ENCODE measurements around the gene S100A2. TPM values are rescaled to one million over a fixed set of nuclear protein-coding genes. Genes with fewer than 3 reads are reported as not detected.

Gene S100A2
- total RNA-seq, 1 donor, result 3.3 TPM

DNA sequence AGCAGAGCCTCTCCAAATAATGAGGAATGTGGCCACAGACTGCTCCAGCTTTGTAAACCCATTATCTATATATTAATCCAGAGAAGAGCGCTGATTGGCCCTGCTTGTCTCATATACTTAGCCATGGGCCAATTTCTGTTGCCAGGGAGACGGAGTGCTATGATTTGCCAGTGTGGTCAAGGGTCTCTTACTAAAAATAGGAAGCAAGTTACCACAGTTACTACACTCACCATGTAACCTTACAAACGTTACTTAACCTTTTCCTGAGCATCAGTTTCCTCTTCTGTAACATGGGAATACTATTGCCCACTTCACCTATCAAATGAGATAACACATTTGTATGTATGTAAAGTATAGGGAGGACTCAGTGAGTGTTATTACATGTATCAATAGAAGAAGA lies 7.7 kb upstream of the S100A2 start:
- no peak for DNase-seq (ENCODE audit: low read depth)
- no peak overlapping the region for H3K4me3 ChIP-seq (ENCODE audit: low read depth, low read length)
- TF ChIP-seq, protein P1, sequence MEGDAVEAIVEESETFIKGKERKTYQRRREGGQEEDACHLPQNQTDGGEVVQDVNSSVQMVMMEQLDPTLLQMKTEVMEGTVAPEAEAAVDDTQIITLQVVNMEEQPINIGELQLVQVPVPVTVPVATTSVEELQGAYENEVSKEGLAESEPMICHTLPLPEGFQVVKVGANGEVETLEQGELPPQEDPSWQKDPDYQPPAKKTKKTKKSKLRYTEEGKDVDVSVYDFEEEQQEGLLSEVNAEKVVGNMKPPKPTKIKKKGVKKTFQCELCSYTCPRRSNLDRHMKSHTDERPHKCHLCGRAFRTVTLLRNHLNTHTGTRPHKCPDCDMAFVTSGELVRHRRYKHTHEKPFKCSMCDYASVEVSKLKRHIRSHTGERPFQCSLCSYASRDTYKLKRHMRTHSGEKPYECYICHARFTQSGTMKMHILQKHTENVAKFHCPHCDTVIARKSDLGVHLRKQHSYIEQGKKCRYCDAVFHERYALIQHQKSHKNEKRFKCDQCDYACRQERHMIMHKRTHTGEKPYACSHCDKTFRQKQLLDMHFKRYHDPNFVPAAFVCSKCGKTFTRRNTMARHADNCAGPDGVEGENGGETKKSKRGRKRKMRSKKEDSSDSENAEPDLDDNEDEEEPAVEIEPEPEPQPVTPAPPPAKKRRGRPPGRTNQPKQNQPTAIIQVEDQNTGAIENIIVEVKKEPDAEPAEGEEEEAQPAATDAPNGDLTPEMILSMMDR (IDR thresholded peaks at IDR 0.05; ENCODE audit: insufficient read depth, low read length), result no peak

DNA sequence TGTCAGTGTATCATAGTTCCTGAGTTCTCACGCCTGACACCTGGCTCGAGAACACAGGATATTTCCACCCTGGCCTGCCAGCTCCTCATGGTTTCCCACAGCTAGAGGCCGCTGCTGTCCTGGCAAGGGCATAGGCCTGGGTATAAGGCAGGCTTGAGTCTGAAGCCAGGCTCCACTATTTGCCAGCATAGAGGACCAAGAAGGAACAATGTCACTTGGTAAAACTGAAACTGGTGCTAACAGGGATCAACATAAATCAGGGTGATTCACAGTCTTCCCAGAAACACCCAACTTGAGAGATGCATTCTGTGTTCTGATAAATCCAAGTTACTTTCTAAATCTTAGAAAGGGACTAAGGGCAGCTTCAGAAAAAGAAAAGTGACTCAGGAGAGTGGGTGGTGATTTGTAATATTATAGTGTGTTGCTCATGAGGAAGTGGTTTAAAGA lies 6.9 kb upstream of the S100A2 start:
- peak overlapping the region; percentile 0 for H3K4me3 ChIP-seq (ENCODE audit: low read depth, low read length)
- TF ChIP-seq, protein P1 (IDR thresholded peaks at IDR 0.05; ENCODE audit: insufficient read depth, low read length), result peak; percentile 92
- peak; percentile 85 for DNase-seq (ENCODE audit: low read depth)

DNA sequence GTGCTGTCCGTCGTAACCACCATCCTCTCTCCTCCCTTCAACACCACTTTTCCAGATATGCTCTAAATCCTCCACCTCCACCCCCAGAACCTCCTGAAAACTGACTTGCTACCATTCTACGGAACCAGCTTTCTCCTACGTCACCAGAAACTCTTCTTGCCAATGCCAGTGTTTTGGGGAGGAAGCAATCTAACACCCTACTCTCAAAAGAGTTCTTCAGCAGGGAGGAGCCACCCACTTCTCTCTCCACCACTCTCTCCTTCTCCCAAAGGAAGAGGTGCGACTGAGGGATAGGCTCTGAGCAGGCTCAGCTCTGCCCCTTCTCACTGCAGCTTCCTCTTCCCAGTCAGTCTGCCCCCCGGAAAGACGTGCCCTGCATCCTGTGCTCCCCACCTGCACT lies 6.1 kb upstream of the S100A2 start:
- DNase-seq (ENCODE audit: low read depth), result no peak
- TF ChIP-seq, protein P1 (IDR thresholded peaks at IDR 0.05; ENCODE audit: insufficient read depth, low read length), result no peak
- no peak overlapping the region for H3K4me3 ChIP-seq (ENCODE audit: low read depth, low read length)

DNA sequence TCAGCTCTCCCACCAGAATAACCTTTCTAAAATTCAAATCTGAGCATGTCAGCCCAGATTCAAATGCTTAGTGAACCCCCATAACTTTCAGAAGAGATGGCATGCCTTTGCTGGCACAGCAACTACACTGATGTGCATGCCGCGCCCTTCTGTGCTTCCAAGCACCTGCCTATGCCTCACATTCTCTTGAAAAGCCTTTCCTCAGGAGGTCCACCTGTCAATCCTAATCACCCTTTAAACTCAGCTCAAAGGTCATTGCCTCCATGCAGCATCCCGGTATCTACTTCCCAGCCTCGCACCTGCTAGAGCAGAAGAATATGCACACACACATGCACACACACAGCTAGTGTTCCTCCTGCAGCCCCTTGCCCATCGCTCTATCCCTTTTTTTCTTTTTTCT lies 5.2 kb upstream of the S100A2 start:
- TF ChIP-seq, protein P1 (IDR thresholded peaks at IDR 0.05; ENCODE audit: insufficient read depth, low read length), result no peak
- DNase-seq (ENCODE audit: low read depth), result no peak

DNA sequence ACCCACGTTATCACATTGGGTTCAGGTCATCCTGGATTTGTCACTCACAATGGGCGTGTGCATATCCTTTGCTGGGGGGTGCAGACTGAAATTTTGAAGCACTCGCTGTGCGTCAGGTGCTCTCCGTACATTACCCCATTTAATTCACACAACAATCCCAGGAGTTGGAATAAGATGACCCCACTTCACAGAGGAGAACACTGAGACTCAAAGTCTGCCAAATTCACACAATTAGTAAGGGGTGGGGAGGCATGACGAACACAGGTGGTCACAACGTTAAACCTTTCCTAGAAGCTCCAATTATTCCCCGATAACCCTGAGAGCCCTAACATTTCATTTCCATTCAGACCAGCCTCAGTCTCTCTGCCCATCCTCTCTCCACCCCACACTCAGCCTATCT lies 3.8 kb upstream of the S100A2 start:
- no peak overlapping the region for H3K4me3 ChIP-seq (ENCODE audit: low read depth, low read length)
- TF ChIP-seq, protein P1 (IDR thresholded peaks at IDR 0.05; ENCODE audit: insufficient read depth, low read length), result no peak
- DNase-seq (ENCODE audit: low read depth), result no peak

More for the DNA sequence above, 5.2 kb upstream of the S100A2 start:
- H3K4me3 ChIP-seq (ENCODE audit: low read depth, low read length), result no peak overlapping the region

DNA sequence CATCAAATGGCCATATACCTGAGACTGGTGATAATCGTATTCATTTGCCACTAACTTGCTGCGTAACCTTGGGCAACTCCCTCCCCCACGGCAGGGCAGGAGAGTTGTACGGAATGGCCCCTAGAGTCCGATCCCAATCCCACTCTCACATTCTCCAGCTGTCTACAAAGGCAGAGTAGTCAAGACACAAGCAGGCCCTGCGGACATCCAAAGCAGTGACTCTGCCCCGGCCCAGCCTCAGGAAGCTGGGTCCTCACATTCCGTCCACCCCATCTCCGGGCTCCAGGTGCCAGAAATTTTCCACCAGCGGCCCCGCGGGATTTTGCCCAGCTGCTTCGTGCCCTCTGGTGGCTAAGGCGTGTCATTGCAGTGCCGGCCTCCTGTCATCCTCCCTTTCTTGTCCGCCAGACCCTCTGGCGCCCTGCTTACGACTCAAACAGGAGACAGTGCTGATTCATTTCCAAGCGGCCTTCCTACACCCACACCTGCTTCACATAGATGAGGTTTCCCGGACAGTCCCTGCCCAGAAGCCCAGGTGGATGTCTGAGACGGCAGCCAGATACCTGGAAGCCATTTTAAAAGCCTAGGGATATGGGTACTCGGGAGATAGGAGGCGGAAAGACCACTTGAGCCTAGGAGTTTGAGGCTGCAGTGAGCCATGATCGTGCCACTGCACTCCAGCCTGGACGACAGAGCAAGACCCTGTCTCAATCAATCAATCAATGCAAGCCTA lies 2.9 kb upstream of the S100A2 start:
- peak; percentile 88 for DNase-seq (ENCODE audit: low read depth)
- H3K4me3 ChIP-seq (ENCODE audit: low read depth, low read length), result no peak overlapping the region
- TF ChIP-seq, protein P1 (IDR thresholded peaks at IDR 0.05; ENCODE audit: insufficient read depth, low read length), result peak; percentile 98

All from fibroblast of the aortic adventitia (primary cell).